ENCODE data around the gene KLF2.
"Not testable (repeated sequence)": the region's sequence is repeated elsewhere in the genome, so short reads cannot be mapped to it uniquely, and the experiment has no call there.

Gene KLF2

GRCh38 chr19:16324384-16325160 is at the start of gene KLF2:
KLF2 (plus strand) TSS chr19:16324826; CDS start chr19:16324924, 98 bp downstream.
- Mint-ChIP-seq H3K4me1 (ENCODE audit: low read depth) (peaks cover 56% of the 10 kb centered on the region), H3K27me3 (no peaks in the 10 kb centered on the region), H3K4me3 (peak within 1 kb of the TSS; percentile 32), H3K27ac (peak within 1 kb of the TSS; percentile 10), H3K36me3 (no peaks in the 10 kb centered on the region), H3K9me3 (ENCODE audit: low read depth) (no peaks in the 10 kb centered on the region)

- no peaks in the 10 kb centered on the region for H3K36me3 Mint-ChIP-seq
- H3K9me3 Mint-ChIP-seq (ENCODE audit: low read depth), result no peaks in the 10 kb centered on the region
- no peak overlapping the region for H3K4me3 Mint-ChIP-seq
- H3K27me3 Mint-ChIP-seq, result no peaks in the 10 kb centered on the region
- no peak overlapping the region for H3K27ac Mint-ChIP-seq
- H3K4me1 Mint-ChIP-seq (ENCODE audit: low read depth), result peaks cover 30% of the 10 kb centered on the region
Observed at GRCh38 chr19:16280306-16280705, 44.3 kb upstream of the KLF2 start.

- Mint-ChIP-seq H3K9me3 (ENCODE audit: low read depth) (no peaks in the 10 kb centered on the region), H3K4me1 (ENCODE audit: low read depth) (peaks cover 39% of the 10 kb centered on the region), H3K27ac (no peak overlapping the region), H3K4me3 (no peak overlapping the region), H3K27me3 (no peaks in the 10 kb centered on the region), H3K36me3 (no peaks in the 10 kb centered on the region)
Observed at GRCh38 chr19:16281743-16282142, 42.9 kb upstream of the KLF2 start.

GRCh38 chr19:16283210-16284061 is 41.2 kb upstream of the KLF2 start:
- H3K36me3 Mint-ChIP-seq, result no peaks in the 10 kb centered on the region

GRCh38 chr19:16284505-16284904 is 40.1 kb upstream of the KLF2 start:
- Mint-ChIP-seq H3K4me1 (ENCODE audit: low read depth) (peaks cover 47% of the 10 kb centered on the region), H3K9me3 (ENCODE audit: low read depth) (no peaks in the 10 kb centered on the region), H3K36me3 (no peaks in the 10 kb centered on the region), H3K27ac (no peak overlapping the region), H3K4me3 (no peak overlapping the region), H3K27me3 (no peaks in the 10 kb centered on the region)

More at GRCh38 chr19:16283210-16284061, 41.2 kb upstream of the KLF2 start:
- H3K4me3 Mint-ChIP-seq, result peak overlapping the region; percentile 67
- H3K27ac Mint-ChIP-seq, result peak overlapping the region; percentile 66
- peaks cover 45% of the 10 kb centered on the region for H3K4me1 Mint-ChIP-seq (ENCODE audit: low read depth)
- H3K27me3 Mint-ChIP-seq, result no peaks in the 10 kb centered on the region
- no peaks in the 10 kb centered on the region for H3K9me3 Mint-ChIP-seq (ENCODE audit: low read depth)

GRCh38 chr19:16285079-16285478 is 39.5 kb upstream of the KLF2 start:
- not testable (repeated sequence) for H3K36me3 Mint-ChIP-seq; H3K27ac Mint-ChIP-seq; H3K9me3 Mint-ChIP-seq (ENCODE audit: low read depth); H3K27me3 Mint-ChIP-seq
- Mint-ChIP-seq H3K4me1 (ENCODE audit: low read depth) (peaks cover 47% of the 10 kb centered on the region), H3K4me3 (peak overlapping the region; percentile 18)

- H3K9me3 Mint-ChIP-seq (ENCODE audit: low read depth), result no peaks in the 10 kb centered on the region
- peaks cover 47% of the 10 kb centered on the region for H3K4me1 Mint-ChIP-seq (ENCODE audit: low read depth)
- no peaks in the 10 kb centered on the region for H3K36me3 Mint-ChIP-seq
- H3K27me3 Mint-ChIP-seq, result no peaks in the 10 kb centered on the region
- no peak overlapping the region for H3K27ac Mint-ChIP-seq
- no peak overlapping the region for H3K4me3 Mint-ChIP-seq
Observed at GRCh38 chr19:16285769-16286498, 38.7 kb upstream of the KLF2 start.

- Mint-ChIP-seq H3K4me3 (no peak overlapping the region), H3K9me3 (ENCODE audit: low read depth) (no peaks in the 10 kb centered on the region), H3K27me3 (no peaks in the 10 kb centered on the region), H3K27ac (no peak overlapping the region), H3K36me3 (no peaks in the 10 kb centered on the region), H3K4me1 (ENCODE audit: low read depth) (peaks cover 36% of the 10 kb centered on the region)
Observed at GRCh38 chr19:16288544-16288943, 36.1 kb upstream of the KLF2 start.

- H3K36me3 Mint-ChIP-seq, result no peaks in the 10 kb centered on the region
- peaks cover 28% of the 10 kb centered on the region for H3K4me1 Mint-ChIP-seq (ENCODE audit: low read depth)
- H3K4me3 Mint-ChIP-seq, result no peak overlapping the region
- no peaks in the 10 kb centered on the region for H3K27me3 Mint-ChIP-seq
- no peak overlapping the region for H3K27ac Mint-ChIP-seq
- H3K9me3 Mint-ChIP-seq (ENCODE audit: low read depth), result no peaks in the 10 kb centered on the region
Observed at GRCh38 chr19:16289594-16289993, 35.0 kb upstream of the KLF2 start.

- Mint-ChIP-seq H3K4me1 (ENCODE audit: low read depth) (peaks cover 21% of the 10 kb centered on the region), H3K4me3 (no peak overlapping the region), H3K27me3 (no peaks in the 10 kb centered on the region), H3K36me3 (no peaks in the 10 kb centered on the region), H3K9me3 (ENCODE audit: low read depth) (no peaks in the 10 kb centered on the region), H3K27ac (no peak overlapping the region)
Observed at GRCh38 chr19:16290692-16291091, 33.9 kb upstream of the KLF2 start.

GRCh38 chr19:16293118-16294091 is 31.2 kb upstream of the KLF2 start:
- Mint-ChIP-seq H3K4me3 (no peak overlapping the region), H3K9me3 (ENCODE audit: low read depth) (no peaks in the 10 kb centered on the region), H3K27ac (no peak overlapping the region), H3K36me3 (no peaks in the 10 kb centered on the region), H3K4me1 (ENCODE audit: low read depth) (peaks cover 7% of the 10 kb centered on the region), H3K27me3 (no peaks in the 10 kb centered on the region)

GRCh38 chr19:16295057-16295456 is 29.6 kb upstream of the KLF2 start:
- Mint-ChIP-seq H3K4me1 (ENCODE audit: low read depth) (no peaks in the 10 kb centered on the region), H3K9me3 (ENCODE audit: low read depth) (no peaks in the 10 kb centered on the region), H3K27me3 (no peaks in the 10 kb centered on the region), H3K36me3 (no peaks in the 10 kb centered on the region), H3K27ac (no peak overlapping the region), H3K4me3 (no peak overlapping the region)

- Mint-ChIP-seq H3K36me3 (no peaks in the 10 kb centered on the region), H3K27ac (no peak overlapping the region), H3K9me3 (ENCODE audit: low read depth) (no peaks in the 10 kb centered on the region), H3K4me3 (no peak overlapping the region), H3K4me1 (ENCODE audit: low read depth) (no peaks in the 10 kb centered on the region), H3K27me3 (no peaks in the 10 kb centered on the region)
Observed at GRCh38 chr19:16296713-16297112, 27.9 kb upstream of the KLF2 start.

GRCh38 chr19:16297575-16298178 is 26.9 kb upstream of the KLF2 start:
- no peaks in the 10 kb centered on the region for H3K27me3 Mint-ChIP-seq
- H3K36me3 Mint-ChIP-seq, result no peaks in the 10 kb centered on the region
- no peaks in the 10 kb centered on the region for H3K4me1 Mint-ChIP-seq (ENCODE audit: low read depth)
- H3K27ac Mint-ChIP-seq, result no peak overlapping the region
- H3K4me3 Mint-ChIP-seq, result no peak overlapping the region
- H3K9me3 Mint-ChIP-seq (ENCODE audit: low read depth), result no peaks in the 10 kb centered on the region
